ENCODE measurements around the gene GDF10.

GDF10 gene

DNA sequence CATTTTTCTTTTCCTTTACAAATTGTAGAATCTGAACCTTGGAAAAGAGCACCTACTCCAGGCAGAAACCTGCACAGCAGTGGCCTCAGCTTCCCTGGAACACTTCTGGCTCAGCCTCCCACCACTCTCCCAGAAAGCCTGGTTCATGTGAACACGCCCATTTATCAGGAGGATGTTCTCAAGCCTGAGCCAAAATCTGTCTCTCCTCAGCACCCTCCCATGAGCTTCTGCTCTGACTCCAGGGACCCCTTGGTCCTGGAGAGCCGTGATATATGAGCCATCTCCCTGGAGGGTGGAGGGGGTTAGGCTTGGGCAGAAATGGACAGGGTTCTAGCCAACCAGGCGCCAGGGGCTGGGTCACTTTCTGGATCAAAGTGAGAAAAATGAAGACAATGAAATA, 32.4 kb downstream of the GDF10 start:
- peaks cover 9 to 56% of the 10 kb centered on the region in 2 experiments for H3K27me3 ChIP-seq (ENCODE audit: control insufficient read depth in 1 of 2, insufficient read depth in 1 of 2, low read length in 2 of 2)
- no peaks in the 10 kb centered on the region for H3K9me3 ChIP-seq (ENCODE audit: control insufficient read depth, low read length)
- H3K14ac ChIP-seq (ENCODE audit: low read length in 2 of 2) = no peak overlapping the region
- H3K23ac ChIP-seq (ENCODE audit: low read length in 2 of 2) = no peak overlapping the region
- H3K4me3 ChIP-seq (ENCODE audit: insufficient read depth in 1 of 2, low read depth in 1 of 2, low read length in 2 of 2) = no peak overlapping the region
- no peak overlapping the region for H3K27ac ChIP-seq (ENCODE audit: low read length, poor library complexity, severe bottlenecking)
- H2BK15ac ChIP-seq (ENCODE audit: low read depth, poor library complexity, severe bottlenecking) = no peak overlapping the region
- no peak overlapping the region for H3K18ac ChIP-seq (ENCODE audit: low read depth in 1 of 2, low read length in 2 of 2)
- H3K4me2 ChIP-seq (ENCODE audit: low read length, poor library complexity, severe bottlenecking) = no peak overlapping the region
- no peak overlapping the region for H2BK5ac ChIP-seq (ENCODE audit: low read depth, low read length, poor library complexity, severe bottlenecking)
- no peak overlapping the region for H4K91ac ChIP-seq (ENCODE audit: low read length)
- H2AFZ ChIP-seq (ENCODE audit: low read depth, low read length) = no peak overlapping the region
- no peak overlapping the region for H3K9ac ChIP-seq (ENCODE audit: low read length)
- no peak overlapping the region for H2AK5ac ChIP-seq (ENCODE audit: low read length, severe bottlenecking)
- no peak overlapping the region for H3K4ac ChIP-seq (ENCODE audit: low read depth in 1 of 2, low read length in 2 of 2)
- H3K36me3 ChIP-seq (ENCODE audit: control insufficient read depth in 1 of 2, insufficient read depth in 2 of 2, low read depth in 1 of 2, low read length in 2 of 2) = no peaks in the 10 kb centered on the region
- H4K8ac ChIP-seq (ENCODE audit: low read length) = no peak overlapping the region
- no peak overlapping the region for H2BK12ac ChIP-seq (ENCODE audit: low read length in 2 of 2)
- H3K79me1 ChIP-seq (replicated peaks; ENCODE audit: low read length, poor library complexity, severe bottlenecking) = no peaks in the 10 kb centered on the region
- 60% methylated on average over 3 of the region's 3 CpGs for WGBS
- no peak overlapping the region for H2BK120ac ChIP-seq (ENCODE audit: low read depth, low read length)
- H3K4me1 ChIP-seq (ENCODE audit: control insufficient read depth, insufficient read depth, low read depth, low read length) = peaks cover 8% of the 10 kb centered on the region
- no peak for DNase-seq

DNA sequence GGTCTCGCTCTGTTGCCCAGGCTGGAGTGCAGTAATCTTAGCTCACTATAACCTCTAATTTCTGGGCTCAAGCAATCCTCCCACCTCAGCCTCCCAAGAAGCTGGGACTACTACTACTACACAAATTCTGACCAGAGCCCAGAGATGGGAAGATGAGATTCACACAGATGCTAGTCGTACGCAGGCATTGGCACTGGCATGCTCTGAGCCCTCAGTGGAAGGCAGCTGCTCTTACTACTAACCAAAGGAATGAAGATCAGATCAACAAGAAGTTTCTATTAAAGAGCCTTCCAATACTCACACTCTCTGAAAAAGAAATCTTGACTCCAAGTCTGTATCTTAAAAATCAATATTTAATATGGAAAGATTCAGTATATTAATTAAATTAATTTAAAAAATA, 32.9 kb downstream of the GDF10 start:
- Histone ChIP-seq H4K8ac (ENCODE audit: low read length) (no peak overlapping the region), H4K91ac (ENCODE audit: low read length) (no peak overlapping the region), H2BK5ac (ENCODE audit: low read depth, low read length, poor library complexity, severe bottlenecking) (no peak overlapping the region), H3K9me3 (ENCODE audit: control insufficient read depth, low read length) (no peaks in the 10 kb centered on the region), H3K4me3 (ENCODE audit: insufficient read depth in 1 of 2, low read depth in 1 of 2, low read length in 2 of 2) (no peak overlapping the region), H3K4me1 (ENCODE audit: control insufficient read depth, insufficient read depth, low read depth, low read length) (peaks cover 8% of the 10 kb centered on the region), H2AK5ac (ENCODE audit: low read length, severe bottlenecking) (no peak overlapping the region), H3K36me3 (ENCODE audit: control insufficient read depth in 1 of 2, insufficient read depth in 2 of 2, low read depth in 1 of 2, low read length in 2 of 2) (no peaks in the 10 kb centered on the region), H2AFZ (ENCODE audit: low read depth, low read length) (no peak overlapping the region), H3K23ac (ENCODE audit: low read length in 2 of 2) (no peak overlapping the region), H3K9ac (ENCODE audit: low read length) (no peak overlapping the region), H3K4me2 (ENCODE audit: low read length, poor library complexity, severe bottlenecking) (no peak overlapping the region), H3K27ac (ENCODE audit: low read length, poor library complexity, severe bottlenecking) (no peak overlapping the region), H3K4ac (ENCODE audit: low read depth in 1 of 2, low read length in 2 of 2) (no peak overlapping the region), H3K79me1 (replicated peaks; ENCODE audit: low read length, poor library complexity, severe bottlenecking) (no peaks in the 10 kb centered on the region), H2BK120ac (ENCODE audit: low read depth, low read length) (no peak overlapping the region), H3K27me3 (ENCODE audit: control insufficient read depth in 1 of 2, insufficient read depth in 1 of 2, low read length in 2 of 2) (peaks cover 9 to 57% of the 10 kb centered on the region in 2 experiments), H3K18ac (ENCODE audit: low read depth in 1 of 2, low read length in 2 of 2) (no peak overlapping the region), H2BK12ac (ENCODE audit: low read length in 2 of 2) (no peak overlapping the region), H2BK15ac (ENCODE audit: low read depth, poor library complexity, severe bottlenecking) (no peak overlapping the region), H3K14ac (ENCODE audit: low read length in 2 of 2) (no peak overlapping the region)
- over 99% methylated on average over 3 of the region's 3 CpGs for WGBS
- DNase-seq = no peak

DNA sequence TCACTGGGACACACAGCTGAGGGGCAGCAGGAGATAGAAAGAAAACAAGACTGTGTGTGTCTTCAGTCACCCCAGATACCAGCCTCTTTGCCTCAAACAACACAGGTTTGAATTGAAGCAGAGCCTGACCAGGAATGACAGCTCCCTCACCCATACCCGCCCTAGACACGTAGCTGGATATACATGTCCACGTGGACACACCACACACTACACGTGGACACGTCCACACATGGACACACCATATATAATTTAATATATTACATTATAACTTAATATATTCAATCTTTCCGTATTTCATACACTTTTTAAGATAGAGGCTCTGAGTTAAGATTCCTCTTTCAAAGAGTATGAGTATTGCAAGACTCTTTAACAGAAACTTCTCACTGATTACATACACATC, 33.5 kb downstream of the GDF10 start:
- H3K23ac ChIP-seq (ENCODE audit: low read length in 2 of 2) = no peak overlapping the region
- H4K91ac ChIP-seq (ENCODE audit: low read length) = no peak overlapping the region
- H3K27me3 ChIP-seq (ENCODE audit: control insufficient read depth in 1 of 2, insufficient read depth in 1 of 2, low read length in 2 of 2) = peaks cover 9 to 57% of the 10 kb centered on the region in 2 experiments
- no peak overlapping the region for H2AK5ac ChIP-seq (ENCODE audit: low read length, severe bottlenecking)
- H3K79me1 ChIP-seq (replicated peaks; ENCODE audit: low read length, poor library complexity, severe bottlenecking) = no peaks in the 10 kb centered on the region
- H3K4ac ChIP-seq (ENCODE audit: low read depth in 1 of 2, low read length in 2 of 2) = no peak overlapping the region
- no peak overlapping the region for H2AFZ ChIP-seq (ENCODE audit: low read depth, low read length)
- no peak overlapping the region for H3K4me2 ChIP-seq (ENCODE audit: low read length, poor library complexity, severe bottlenecking)
- H3K4me1 ChIP-seq (ENCODE audit: control insufficient read depth, insufficient read depth, low read depth, low read length) = peaks cover 7% of the 10 kb centered on the region
- H3K9ac ChIP-seq (ENCODE audit: low read length) = no peak overlapping the region
- no peak overlapping the region for H2BK12ac ChIP-seq (ENCODE audit: low read length in 2 of 2)
- H3K36me3 ChIP-seq (ENCODE audit: control insufficient read depth in 1 of 2, insufficient read depth in 2 of 2, low read depth in 1 of 2, low read length in 2 of 2) = no peaks in the 10 kb centered on the region
- H3K14ac ChIP-seq (ENCODE audit: low read length in 2 of 2) = no peak overlapping the region
- no peaks in the 10 kb centered on the region for H3K9me3 ChIP-seq (ENCODE audit: control insufficient read depth, low read length)
- no peak overlapping the region for H3K27ac ChIP-seq (ENCODE audit: low read length, poor library complexity, severe bottlenecking)
- no peak overlapping the region for H2BK5ac ChIP-seq (ENCODE audit: low read depth, low read length, poor library complexity, severe bottlenecking)
- WGBS = 38% methylated on average over 1 of the region's 6 CpGs
- no peak overlapping the region for H2BK15ac ChIP-seq (ENCODE audit: low read depth, poor library complexity, severe bottlenecking)
- no peak overlapping the region for H3K18ac ChIP-seq (ENCODE audit: low read depth in 1 of 2, low read length in 2 of 2)
- no peak overlapping the region for H2BK120ac ChIP-seq (ENCODE audit: low read depth, low read length)
- H3K4me3 ChIP-seq (ENCODE audit: insufficient read depth in 1 of 2, low read depth in 1 of 2, low read length in 2 of 2) = no peak overlapping the region
- DNase-seq = no peak
- no peak overlapping the region for H4K8ac ChIP-seq (ENCODE audit: low read length)

DNA sequence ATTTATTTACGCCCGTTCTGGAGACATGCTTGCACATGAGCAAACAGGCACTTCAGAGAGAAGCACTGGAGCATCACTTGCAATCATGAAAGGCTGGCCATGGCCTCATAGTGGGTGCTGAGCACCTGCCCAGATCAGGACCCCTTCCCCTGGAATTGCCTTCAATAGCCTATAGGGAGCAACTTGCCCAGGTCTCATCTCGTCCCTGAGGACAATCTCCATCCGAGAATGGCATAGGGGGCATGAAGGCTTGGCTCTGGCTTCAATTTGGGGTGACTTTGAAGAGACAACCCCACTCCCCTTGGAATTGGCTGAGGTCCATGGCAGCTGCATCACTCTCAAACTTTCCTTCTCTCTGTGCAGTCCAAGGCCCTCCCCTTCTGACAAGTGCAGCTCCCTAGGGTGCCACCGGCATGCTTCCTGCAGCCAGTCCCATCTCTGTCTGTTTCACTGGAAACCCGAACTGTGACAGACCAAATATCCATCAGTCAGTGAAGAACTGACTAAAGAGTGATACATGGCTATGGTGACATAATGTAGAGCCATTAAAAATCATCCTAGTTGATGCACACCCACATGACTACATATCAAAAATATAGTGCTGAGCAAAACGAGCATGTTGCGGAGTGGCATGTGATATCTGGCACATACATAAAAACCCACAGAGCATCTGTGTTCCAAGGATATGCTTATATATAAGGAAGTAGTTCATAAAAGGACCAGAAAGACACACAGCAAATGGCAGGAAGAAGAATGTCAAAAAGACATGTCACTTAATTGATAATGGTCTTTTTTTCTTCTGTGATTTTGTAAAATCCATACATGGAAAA, 34.7 kb downstream of the GDF10 start:
- 86% methylated on average over 4 of the region's 8 CpGs for WGBS
- H3K18ac ChIP-seq (ENCODE audit: low read depth in 1 of 2, low read length in 2 of 2) = no peak overlapping the region
- H2BK12ac ChIP-seq (ENCODE audit: low read length in 2 of 2) = no peak overlapping the region
- H3K23ac ChIP-seq (ENCODE audit: low read length in 2 of 2) = no peak overlapping the region
- no peak overlapping the region for H3K14ac ChIP-seq (ENCODE audit: low read length in 2 of 2)
- DNase-seq = no peak
- H4K91ac ChIP-seq (ENCODE audit: low read length) = no peak overlapping the region
- no peak overlapping the region for H2AK5ac ChIP-seq (ENCODE audit: low read length, severe bottlenecking)
- H2AFZ ChIP-seq (ENCODE audit: low read depth, low read length) = no peak overlapping the region
- H3K27me3 ChIP-seq (ENCODE audit: control insufficient read depth in 1 of 2, insufficient read depth in 1 of 2, low read length in 2 of 2) = peaks cover 13 to 64% of the 10 kb centered on the region in 2 experiments
- no peaks in the 10 kb centered on the region for H3K79me1 ChIP-seq (replicated peaks; ENCODE audit: low read length, poor library complexity, severe bottlenecking)
- H3K4ac ChIP-seq (ENCODE audit: low read depth in 1 of 2, low read length in 2 of 2) = no peak overlapping the region
- no peak overlapping the region for H3K4me2 ChIP-seq (ENCODE audit: low read length, poor library complexity, severe bottlenecking)
- no peak overlapping the region for H2BK120ac ChIP-seq (ENCODE audit: low read depth, low read length)
- no peak overlapping the region for H3K4me3 ChIP-seq (ENCODE audit: insufficient read depth in 1 of 2, low read depth in 1 of 2, low read length in 2 of 2)
- H2BK5ac ChIP-seq (ENCODE audit: low read depth, low read length, poor library complexity, severe bottlenecking) = no peak overlapping the region
- peaks cover 7% of the 10 kb centered on the region for H3K4me1 ChIP-seq (ENCODE audit: control insufficient read depth, insufficient read depth, low read depth, low read length)
- H3K9me3 ChIP-seq (ENCODE audit: control insufficient read depth, low read length) = no peaks in the 10 kb centered on the region
- no peak overlapping the region for H2BK15ac ChIP-seq (ENCODE audit: low read depth, poor library complexity, severe bottlenecking)
- H4K8ac ChIP-seq (ENCODE audit: low read length) = no peak overlapping the region
- no peaks in the 10 kb centered on the region for H3K36me3 ChIP-seq (ENCODE audit: control insufficient read depth in 1 of 2, insufficient read depth in 2 of 2, low read depth in 1 of 2, low read length in 2 of 2)
- H3K9ac ChIP-seq (ENCODE audit: low read length) = no peak overlapping the region
- no peak overlapping the region for H3K27ac ChIP-seq (ENCODE audit: low read length, poor library complexity, severe bottlenecking)

Measured in mesenchymal stem cell (in vitro differentiated cells and primary cell).